Measurements from ENCODE around the gene ZFHX3.

The ZFHX3 gene

DNA sequence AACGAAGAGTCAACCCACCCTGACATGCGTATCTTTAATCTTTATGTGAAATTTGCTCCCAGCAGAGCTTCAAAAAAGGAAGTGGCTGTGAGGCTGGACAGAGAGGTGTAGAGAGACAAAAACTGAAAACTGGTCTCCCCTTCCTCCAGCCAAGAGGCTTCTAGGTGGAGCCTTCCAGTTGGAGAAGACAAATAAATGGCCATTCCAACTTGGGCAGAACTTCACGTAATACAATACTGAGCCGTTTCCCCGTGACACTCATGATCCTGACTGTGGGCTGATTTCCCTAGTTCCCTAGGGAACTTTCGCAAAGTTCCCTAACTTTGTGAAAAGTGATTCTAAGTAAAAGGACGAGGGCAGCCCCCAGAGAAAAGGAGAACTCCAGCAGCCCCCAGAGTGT lies 78.8 kb downstream of the ZFHX3 start:
- DNase-seq, result no peak

DNA sequence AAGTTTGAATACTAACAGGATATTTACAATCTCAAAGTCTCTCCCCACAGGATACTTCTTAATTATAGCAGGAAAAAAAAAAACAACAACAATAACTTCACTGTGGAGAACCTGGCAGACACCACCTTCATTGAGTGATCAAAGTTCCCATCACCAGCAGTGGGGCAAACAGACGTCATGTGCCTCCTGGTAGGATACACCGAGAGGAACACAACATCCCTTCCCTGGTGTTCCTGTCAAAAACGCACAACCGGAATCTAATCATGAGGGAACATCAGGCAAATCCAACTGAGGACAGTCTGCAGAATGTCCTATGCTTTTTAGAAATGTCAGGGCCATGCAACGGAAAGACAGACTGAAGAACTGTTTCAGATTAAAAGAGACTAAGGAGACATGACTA lies 80.0 kb downstream of the ZFHX3 start:
- DNase-seq, result no peak

DNA sequence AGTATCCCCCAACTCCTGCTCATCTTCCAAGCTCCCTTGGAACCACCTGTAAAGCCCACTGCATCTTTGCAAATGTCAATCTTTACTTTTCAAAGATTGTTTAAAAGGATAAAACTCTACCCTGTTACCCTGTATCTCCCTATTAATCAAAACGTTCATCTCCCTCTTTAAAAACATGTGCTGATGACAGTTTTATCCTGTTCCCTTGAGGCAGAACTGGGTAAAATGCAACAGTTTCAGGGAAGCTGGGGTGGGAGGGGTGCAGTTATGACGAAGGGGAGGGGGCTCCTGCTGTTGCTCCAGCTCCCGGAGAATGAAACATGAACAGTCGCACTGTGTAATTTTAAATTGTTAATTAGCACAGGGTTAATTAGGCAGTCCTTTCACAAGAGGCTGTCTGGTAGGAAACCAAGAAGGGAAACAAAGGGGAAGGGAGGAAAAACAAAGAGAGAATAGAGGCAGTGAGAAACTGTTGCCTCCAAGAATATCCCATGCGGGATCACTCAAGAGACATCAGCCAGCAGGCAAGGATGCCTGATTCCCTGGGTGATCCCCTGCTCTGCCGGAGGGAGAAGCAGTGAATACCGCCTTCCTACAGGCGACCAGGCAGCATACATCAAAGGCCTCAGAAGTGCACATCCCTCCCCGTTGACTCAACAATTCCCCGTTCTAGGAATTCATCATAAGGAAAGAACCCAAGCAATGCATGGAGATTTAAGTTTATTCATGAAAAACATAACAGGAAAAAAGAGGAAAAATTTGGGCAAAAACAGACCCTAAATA lies 84.2 kb downstream of the ZFHX3 start:
- no peak for DNase-seq

DNA sequence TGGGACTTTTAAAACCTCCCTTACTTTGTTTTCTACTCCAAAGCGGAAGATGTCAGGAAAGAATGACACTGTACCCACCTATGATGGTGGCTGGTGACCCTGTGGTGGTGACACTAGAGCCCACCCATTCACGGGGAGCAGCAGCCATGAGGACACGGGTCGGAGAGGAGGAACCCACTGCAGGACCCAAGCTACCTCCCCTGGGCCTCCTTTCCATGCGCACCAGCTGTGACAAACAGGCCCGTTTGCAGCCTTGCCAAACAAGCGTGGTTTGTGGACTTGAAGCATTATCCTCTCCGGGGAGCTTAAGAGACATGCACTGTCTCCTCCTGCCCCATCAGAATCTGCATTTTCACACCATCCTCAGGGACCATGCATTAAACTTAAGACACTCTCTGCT lies 85.6 kb downstream of the ZFHX3 start:
- DNase-seq, result no peak

DNA sequence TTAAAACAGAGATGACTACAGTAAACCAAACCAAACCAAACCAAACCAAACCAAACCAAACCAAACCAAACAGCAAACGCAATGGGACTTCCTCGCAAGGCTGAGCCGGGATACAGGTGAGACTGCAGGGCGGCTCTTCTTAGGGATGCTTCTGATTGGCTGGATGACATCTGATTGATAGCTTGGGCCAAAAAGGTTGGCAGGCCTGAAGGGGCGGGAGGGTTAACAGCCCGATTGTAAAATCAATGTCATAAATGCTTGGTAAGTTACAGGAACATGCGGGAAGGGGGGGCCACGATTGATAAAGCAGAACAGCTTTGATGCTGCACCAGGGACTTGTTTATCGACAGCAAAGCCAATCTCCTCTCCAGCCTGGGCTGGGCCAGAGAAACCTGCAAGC lies 86.1 kb downstream of the ZFHX3 start:
- no peak for DNase-seq

- no peak for DNase-seq
These were observed 86.7 kb downstream of the ZFHX3 start for GRCh38 chr16:72961115-72961832.

DNA sequence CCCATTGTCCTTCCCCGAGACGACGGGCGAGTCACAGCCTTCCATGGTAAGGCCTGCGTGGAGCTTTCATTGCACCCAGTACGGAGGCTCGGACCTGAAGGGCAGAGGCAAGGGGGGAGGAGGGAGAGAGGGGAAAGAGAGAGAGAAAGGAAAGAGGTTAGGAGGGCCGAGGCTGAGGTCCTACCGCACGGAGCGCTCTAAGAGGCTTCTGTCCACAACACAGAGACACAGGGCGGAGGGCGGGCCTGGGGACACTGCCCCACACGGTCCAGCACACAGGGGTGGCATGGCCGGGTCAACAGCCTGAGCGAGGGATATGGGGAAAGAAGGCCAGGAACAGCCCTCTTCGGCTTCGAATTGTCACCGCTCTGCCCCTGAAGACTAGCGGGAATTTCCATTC lies 87.8 kb downstream of the ZFHX3 start:
- DNase-seq, result no peak

GRCh38 chr16:72959301-72959996 lies 88.5 kb downstream of the ZFHX3 start:
- DNase-seq, result no peak

GRCh38 chr16:72958522-72959076 lies 89.3 kb downstream of the ZFHX3 start:
- DNase-seq, result no peak

GRCh38 chr16:72957303-72958277 lies 90.3 kb downstream of the ZFHX3 start:
- no peak for DNase-seq

DNA sequence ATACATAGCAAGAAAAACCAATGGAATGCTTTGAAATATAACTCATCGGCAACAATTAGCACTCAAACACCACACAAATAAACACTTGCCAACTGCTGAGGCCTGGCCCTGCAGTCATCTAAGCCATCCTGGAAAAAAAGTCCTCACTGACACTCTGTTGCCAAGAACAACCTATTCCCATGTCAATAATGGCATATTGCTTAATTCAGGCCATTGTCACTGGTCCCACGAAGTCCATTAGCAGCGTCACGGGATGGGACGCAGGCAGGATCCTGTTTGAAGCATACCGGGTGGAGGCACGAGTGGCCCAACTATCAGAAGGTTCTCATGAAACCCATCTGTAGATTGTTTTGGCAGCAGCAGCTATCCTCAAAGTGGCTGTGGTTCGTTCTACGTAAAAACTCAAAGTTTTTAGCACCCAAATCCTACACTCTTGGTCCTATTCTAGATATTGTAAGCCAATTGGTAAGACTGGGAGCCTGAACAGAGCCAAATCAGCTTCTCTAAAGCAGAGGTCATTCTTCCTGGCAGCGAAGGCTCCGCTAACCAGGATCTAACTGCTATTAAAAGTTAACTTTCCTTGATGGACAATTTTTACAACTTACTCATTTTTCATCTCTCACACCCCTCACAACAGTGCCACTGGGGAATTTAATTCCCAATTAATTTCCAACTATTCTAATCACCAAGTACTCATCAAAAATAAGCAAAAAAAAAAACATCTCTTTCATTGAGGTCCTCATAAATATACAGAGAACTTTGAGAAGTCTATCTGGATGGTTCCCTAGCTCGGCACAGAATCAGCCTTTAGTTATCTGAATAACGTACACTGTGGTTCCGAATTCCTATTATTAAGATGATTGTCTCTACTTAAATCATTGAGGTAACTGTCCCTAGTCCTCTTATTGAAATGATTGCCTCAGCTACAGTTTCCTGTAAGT lies 91.5 kb downstream of the ZFHX3 start:
- DNase-seq, result no peak

- DNase-seq, result no peak
These were observed 95.1 kb downstream of the ZFHX3 start for GRCh38 chr16:72952811-72953271.

- no peak for DNase-seq
These were observed 95.5 kb downstream of the ZFHX3 start for GRCh38 chr16:72952404-72952803.

GRCh38 chr16:72951916-72952315 lies 96.0 kb downstream of the ZFHX3 start:
- no peak for DNase-seq

GRCh38 chr16:72950669-72951068 lies 97.3 kb downstream of the ZFHX3 start:
- DNase-seq, result no peak

DNA sequence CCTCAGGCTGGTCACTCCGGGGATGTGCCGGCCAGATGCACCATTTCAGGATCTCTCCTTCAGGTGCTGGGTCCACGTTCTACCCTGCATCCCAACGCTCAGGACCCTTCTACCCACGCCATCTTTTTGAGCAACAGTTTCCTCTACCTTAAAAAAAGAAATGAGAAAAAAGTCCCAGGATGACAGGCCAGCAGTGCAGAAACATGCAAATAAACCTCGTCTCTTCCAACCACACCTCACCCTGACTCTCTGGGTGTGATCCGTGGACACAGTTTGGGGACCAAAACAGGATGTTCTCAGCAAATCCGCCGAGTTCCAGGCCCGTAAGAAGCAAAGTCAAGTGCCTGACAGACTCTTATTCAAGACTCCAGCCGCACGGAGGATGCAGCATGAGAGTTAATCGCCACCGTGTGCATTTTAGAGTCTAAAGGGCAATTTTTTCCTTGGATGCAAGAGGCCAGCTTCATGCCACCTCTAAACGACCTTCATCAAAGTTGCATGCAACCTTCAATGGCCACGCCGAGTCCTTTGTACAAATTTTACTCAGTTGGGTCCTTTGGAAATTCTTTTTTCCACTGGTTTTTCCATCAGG lies 99.6 kb downstream of the ZFHX3 start:
- no peak for DNase-seq

- no peak for DNase-seq
These were observed 100.3 kb downstream of the ZFHX3 start for GRCh38 chr16:72947379-72948237.

DNA sequence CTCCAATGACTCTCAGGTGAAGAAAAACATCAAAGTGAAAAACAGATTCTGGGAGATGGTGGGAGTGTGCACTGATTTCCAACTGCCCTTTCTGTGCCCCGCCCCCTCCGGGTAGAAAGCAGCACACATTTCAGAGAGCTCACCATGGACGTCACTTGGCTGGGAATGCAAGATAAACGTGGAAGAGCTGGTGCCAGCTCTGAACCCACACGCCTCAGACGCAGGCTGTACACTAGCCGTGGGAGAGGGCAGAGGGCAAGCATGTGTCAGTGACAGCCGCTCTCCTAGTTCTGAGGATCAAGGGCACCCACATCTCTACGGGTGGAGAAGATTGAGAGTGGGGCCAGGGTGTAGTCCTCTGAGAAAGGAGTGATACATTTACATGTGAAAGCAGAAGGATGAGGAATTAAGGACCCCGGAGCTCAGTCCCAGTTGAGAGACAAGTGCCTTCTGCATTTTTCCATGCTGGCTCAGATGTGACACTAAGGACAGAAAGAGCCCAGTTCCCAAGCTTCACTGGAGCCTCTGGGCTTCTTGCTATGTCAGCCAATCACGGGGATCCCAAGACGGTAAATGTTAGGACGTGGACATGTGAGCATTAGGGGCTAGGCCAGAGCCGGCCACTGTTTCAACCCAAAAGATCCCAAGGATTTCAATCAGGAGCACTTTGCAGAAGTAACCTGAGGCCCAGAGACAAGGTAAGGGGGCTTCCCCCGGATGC lies 101.3 kb downstream of the ZFHX3 start:
- DNase-seq, result no peak

DNA sequence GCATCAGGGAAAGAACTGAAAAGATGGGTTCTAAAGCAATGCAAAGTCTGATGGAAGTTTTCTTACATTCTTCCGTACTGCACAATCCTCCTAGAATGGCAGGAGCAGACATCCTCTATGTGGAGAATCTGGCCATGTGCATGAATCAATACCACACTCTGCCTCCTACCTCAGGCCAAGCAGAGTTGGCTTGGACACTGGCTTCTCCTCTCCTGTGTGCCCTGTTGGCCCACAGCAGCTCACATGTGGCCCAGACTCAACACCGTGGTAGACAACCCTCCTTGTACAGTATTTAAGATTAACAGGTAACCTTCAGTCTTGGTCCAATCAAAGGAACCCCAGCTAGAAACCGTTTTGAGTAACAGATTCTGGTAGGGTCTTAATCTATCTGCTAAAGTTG lies 101.9 kb downstream of the ZFHX3 start:
- DNase-seq, result no peak

Data from NCI-H1048 (cell line).